Muscle layer of colon (tissue), 2 donors: ENCODE data around the gene IGFN1.
"Not testable (repeated sequence)": the region's sequence is repeated elsewhere in the genome, so short reads cannot be mapped to it uniquely, and the experiment has no call there.

Experiments
- H3K27ac ChIP-seq: one replicate; pipeline ENCODE4 v1.7.0; 2013; ENCODE audit warnings: low read depth, mild to moderate bottlenecking, low read length, moderate library complexity
- H3K27me3 ChIP-seq, 2 donors: one replicate each; pipeline ENCODE4 v1.7.0; 2013; ENCODE audit warnings: low read length in 2 of 2, mild to moderate bottlenecking in 2 of 2; ENCODE audit not compliant: insufficient read depth in 2 of 2, control insufficient read depth in 1 of 2
- H3K36me3 ChIP-seq: one replicate; pipeline ENCODE4 v1.7.0; 2013; ENCODE audit warnings: mild to moderate bottlenecking, low read length; ENCODE audit not compliant: insufficient read depth
- H3K4me1 ChIP-seq: one replicate; pipeline ENCODE4 v1.7.0; 2013; ENCODE audit warnings: mild to moderate bottlenecking, low read length; ENCODE audit not compliant: insufficient read depth
- H3K4me3 ChIP-seq, 2 donors: one replicate each; pipeline ENCODE4 v1.7.0; 2013; ENCODE audit warnings: low read length in 2 of 2, low read depth in 1 of 2, mild to moderate bottlenecking in 1 of 2, moderate library complexity in 1 of 2
- H3K9ac ChIP-seq: one replicate; pipeline ENCODE4 v1.7.0; 2013; ENCODE audit warnings: low read length
- H3K9me3 ChIP-seq: one replicate; pipeline ENCODE4 v1.7.0; 2013; ENCODE audit warnings: mild to moderate bottlenecking, low read length
- donor health status: abdominal sarcoma.
- donor health status: Adenocarcinoma of cecum.

IGFN1 gene

DNA sequence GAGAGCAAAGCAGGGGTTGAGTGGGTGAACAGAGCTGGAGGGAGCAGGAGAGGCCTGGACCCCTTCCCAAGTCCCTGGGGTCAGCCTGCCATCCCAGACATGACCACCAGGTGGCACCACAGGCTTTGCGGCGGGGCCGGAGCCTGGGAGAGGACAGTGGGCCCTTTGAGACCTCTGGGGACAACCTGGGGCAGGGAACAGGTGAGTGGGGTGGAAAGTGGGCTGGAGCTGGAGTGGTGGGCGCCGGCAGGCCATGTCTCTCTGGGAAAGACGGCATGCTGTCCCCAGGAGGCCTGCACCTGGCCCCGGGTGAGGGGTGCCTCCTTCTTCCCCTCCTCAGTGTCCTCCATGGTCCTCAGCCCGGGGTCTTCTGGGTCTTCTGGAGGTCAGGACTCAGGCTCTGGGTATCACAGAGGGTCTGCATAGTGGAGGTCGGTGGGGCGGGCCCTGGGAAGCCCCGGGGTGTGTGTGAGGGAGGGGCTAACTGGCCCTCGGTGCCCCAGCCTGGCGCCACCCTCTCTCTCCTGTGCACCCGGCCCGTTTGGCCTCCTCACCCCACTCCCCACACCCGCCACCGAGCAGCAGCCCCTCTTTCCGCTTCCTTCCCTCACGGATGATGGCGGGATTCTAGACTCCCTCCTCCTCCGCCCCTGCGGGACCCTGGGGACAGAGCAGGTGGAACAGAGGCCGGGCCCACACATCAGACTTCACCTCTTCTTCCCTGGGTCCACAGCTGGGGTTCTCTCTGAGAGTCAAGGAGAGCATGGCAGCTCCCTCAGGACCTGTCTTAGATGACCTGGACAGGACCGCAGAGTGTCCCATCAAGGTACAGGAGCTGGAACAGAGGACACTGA, 64.2 kb downstream of the IGFN1 start:
- H3K36me3 ChIP-seq = no peaks in the 10 kb centered on the region
- H3K9ac ChIP-seq = no peak overlapping the region
- peaks cover 0 to 21% of the 10 kb centered on the region in 2 donors for H3K27me3 ChIP-seq
- H3K4me1 ChIP-seq = no peaks in the 10 kb centered on the region
- H3K4me3 ChIP-seq = no peak overlapping the region
- H3K27ac ChIP-seq = no peak overlapping the region
- H3K9me3 ChIP-seq = no peaks in the 10 kb centered on the region

DNA sequence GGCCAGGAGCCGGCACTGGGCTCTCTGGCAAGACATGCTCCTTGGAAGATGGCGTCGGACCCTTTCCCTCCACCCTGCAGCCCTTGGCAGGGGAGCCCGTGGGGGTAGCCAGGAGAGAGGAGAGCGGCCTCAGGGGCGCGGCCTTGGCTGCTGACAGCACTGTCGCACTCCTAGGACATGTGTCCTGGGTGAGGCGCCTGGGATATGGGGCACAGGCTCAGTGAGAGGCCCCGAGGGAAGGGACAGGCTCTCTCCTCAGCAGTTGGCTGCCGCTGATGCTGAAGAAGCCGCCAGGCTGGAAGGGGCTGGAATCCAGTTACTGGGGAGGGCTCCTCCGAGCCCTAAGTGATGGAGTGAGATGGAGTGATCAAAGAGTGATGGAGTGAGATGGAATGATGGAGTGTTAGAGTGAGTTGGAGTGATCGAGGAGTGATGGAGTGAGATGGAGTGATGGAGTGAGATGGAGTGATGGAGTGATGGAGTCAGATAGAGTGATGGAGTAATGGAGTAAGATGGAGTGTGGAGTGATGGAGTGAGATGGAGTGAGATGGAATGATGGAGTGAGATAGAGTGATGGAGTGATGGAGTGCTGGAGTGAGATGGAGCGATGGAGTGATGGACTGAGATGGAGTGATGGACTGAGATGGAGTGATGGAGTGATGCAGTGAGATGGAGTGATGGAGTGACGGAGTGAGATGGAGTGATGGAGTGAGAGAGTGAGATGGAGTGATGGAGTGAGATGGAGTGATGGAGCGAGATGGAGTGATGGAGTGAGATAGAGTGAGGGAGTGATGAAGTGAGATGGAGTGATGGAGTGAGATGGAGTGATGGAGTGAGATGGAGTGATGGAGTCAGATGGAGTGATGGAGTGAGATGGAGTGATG, 65.1 kb downstream of the IGFN1 start:
- Histone ChIP-seq H3K27ac (no peak overlapping the region), H3K27me3 (peaks cover 5 to 25% of the 10 kb centered on the region in 2 donors), H3K36me3 (no peaks in the 10 kb centered on the region), H3K4me1 (peaks cover 3% of the 10 kb centered on the region), H3K9ac (no peak overlapping the region), H3K4me3 (no peak overlapping the region), H3K9me3 (no peaks in the 10 kb centered on the region)

DNA sequence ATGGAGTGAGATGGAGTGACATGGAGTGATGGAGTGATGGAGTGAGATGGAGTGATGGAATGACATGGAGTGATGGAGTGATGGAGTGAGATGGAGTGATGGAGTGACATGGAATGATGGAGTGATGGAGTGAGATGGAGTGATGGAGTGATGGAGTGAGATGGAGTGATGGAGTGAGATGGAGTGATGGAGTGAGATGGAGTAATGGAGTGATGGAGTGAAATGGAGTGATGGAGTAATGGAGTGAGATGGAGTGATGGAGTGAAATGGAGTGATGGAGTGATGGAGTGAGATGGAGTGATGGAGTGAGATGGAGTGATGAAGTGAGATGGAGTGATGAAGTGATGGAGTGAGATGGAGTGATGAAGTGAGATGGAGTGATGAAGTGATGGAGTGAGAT, 67.5 kb downstream of the IGFN1 start:
- not testable (repeated sequence) for H3K36me3 ChIP-seq, H3K27ac ChIP-seq, H3K4me1 ChIP-seq, H3K9ac ChIP-seq, H3K4me3 ChIP-seq, H3K9me3 ChIP-seq
- H3K27me3 ChIP-seq = peaks cover 5 to 25% of the 10 kb centered on the region in 2 donors

DNA sequence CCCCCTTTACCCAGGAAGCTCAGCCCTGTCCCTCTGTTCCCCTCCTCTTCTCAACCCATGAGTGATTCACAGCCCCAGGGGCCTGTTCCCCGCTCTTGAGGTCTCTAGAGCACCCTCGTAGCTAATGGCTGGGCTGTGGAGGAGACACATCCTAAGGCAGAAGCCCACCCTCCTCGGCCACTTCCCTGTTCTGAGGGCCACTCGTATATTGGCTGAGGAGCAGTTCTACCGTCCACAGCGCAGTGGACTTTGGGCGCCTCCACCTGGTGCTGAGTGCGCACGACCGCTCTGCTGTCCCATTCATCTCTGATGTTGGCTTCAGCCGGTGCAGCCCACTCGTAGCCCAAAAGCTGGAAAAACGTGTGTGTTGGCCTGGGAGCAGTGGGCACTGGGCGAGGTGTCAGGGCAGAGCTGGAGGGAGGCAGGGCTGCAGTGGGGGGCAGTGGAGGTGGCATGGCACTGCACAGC, 68.2 kb downstream of the IGFN1 start:
- Histone ChIP-seq H3K27ac (no peak overlapping the region), H3K9me3 (no peaks in the 10 kb centered on the region), H3K27me3 (peaks cover 5 to 25% of the 10 kb centered on the region in 2 donors), H3K4me3 (no peak overlapping the region), H3K36me3 (no peaks in the 10 kb centered on the region), H3K4me1 (peaks cover 3% of the 10 kb centered on the region), H3K9ac (no peak overlapping the region)

DNA sequence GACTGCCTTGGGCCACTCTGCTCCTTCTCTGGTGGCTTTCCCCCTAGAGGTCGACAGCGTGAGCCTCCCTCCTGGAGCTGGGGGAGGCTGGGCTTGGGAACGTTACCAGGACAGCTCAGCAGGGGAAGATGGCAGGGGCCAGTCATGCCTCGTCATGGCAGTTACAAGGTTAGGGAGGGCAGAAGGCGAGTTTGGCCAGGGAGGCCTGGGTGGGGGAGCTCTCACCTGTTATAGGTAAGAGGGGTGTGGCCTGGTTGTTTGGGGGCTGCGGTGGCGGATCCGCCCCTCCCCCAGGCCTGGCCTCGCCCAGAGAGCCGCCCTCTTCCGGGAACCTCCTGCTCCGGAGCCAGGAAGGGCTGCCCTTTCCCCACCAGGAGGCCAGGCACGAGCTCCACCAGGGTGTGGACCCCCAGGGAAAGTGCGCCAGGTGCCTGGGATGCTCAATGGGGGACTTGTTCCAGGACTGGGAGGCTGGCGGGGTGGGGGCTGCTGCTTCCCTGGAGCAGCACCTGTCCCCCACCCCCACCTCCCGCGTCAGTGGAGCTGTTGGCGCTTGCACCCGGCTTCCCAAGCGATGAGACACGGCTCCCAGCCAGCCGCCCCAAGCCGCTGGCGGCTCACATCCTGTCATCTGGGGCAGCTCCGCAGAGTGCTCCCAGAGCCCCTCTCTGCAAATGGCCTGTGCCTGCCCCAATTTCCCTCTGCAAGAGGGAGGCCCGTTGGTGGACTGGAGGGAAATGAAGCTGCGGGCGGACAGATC, 69.0 kb downstream of the IGFN1 start:
- Histone ChIP-seq H3K9me3 (no peaks in the 10 kb centered on the region), H3K27ac (no peak overlapping the region), H3K27me3 (peaks cover 5 to 25% of the 10 kb centered on the region in 2 donors), H3K36me3 (no peaks in the 10 kb centered on the region), H3K9ac (no peak overlapping the region), H3K4me3 (no peak overlapping the region), H3K4me1 (peaks cover 3% of the 10 kb centered on the region)

DNA sequence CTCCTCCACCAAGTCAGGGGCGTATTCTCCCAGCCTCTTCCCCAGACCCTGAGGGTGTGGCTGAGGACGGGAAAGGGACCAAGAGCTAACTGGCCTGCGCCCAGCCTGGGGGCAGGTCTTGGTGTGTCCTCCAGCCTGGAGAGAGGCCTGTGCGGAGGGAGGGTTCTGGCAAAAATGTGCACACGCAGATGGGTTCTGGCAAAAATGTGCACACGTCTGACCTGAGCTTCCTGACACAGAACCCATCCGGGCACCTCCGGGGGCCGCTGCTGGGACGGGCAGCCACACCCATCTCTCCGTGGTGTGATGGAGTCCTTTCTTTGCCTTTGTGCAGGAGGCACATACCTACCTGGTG, 69.6 kb downstream of the IGFN1 start:
- Histone ChIP-seq H3K36me3 (no peaks in the 10 kb centered on the region), H3K9me3 (no peaks in the 10 kb centered on the region), H3K9ac (no peak overlapping the region), H3K4me3 (no peak overlapping the region), H3K27ac (no peak overlapping the region), H3K27me3 (peaks cover 5 to 19% of the 10 kb centered on the region in 2 donors), H3K4me1 (peaks cover 3% of the 10 kb centered on the region)

DNA sequence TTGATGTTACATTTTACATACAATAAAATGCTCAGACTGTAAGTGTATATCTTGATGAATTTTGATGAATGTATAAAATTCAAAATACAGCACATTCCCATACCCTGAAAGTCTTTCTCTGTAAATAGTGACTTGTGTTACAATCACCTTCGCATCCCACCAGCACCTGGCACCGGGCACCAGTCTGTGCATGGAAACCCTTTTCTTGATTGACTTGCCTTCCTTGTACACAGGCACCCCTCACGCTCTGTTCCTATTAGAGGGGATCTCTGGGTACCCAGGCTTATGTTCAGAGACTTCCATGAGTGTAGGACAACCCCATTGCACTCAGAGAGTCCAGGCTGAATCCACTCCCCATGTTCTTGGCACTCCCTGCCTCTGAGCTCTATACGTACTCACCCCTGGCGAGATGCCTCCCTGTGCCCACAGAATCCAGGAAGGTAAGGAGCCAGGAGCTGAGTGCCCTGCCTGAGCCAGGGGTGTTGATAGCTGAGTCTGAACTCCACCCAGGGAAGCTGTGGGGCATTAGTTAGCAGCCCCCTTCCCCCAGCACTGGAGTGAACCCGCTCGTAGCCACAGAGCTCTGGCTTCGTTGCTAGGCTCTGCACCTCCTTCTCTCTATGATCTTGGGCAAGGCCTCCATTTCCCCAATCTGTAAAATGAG, 70.2 kb downstream of the IGFN1 start:
- no peaks in the 10 kb centered on the region for H3K36me3 ChIP-seq
- H3K27me3 ChIP-seq = peaks cover 5 to 15% of the 10 kb centered on the region in 2 donors
- H3K9ac ChIP-seq = no peak overlapping the region
- H3K27ac ChIP-seq = no peak overlapping the region
- H3K4me3 ChIP-seq = no peak overlapping the region
- H3K4me1 ChIP-seq = peaks cover 3% of the 10 kb centered on the region
- no peaks in the 10 kb centered on the region for H3K9me3 ChIP-seq

DNA sequence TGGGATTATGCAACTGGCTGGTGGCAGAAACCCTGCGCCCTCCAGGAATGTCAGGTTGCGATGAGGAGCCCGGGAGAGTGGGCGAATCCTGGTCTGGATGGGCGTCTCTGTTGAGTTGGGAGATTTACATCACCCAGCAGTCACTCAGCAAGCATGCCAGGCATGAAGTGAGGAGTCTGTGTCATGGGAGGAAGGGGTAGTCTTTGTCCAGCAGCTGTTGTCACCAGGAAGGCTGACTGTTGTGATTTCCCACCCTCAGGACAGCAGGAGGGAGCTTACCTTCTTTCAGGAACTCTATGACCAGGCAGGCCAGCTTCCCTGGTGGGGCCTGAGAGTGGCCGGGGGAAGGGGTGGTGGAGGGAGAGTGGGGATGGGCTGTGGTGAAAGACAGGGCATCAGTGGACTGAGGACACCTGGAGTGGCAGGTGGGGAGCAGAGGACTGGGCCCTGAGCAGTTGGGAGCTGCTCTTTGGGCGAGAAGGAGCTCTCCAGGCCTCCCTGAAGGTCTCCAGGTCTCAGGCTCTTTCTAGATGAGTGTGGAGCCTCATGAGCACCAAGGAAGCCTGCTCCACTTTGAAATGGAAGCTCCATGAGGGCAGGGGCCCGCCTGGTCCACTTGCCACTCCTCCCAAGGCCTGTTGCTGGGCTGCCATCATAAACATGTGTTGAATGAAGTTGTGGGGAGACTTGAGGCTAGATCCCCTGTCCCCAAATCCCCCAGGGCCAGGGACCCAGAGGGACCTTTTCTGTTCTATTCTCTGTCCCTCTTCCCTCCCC, 71.3 kb downstream of the IGFN1 start:
- Histone ChIP-seq H3K27ac (no peak overlapping the region), H3K9ac (no peak overlapping the region), H3K27me3 (peaks cover 5 to 15% of the 10 kb centered on the region in 2 donors), H3K4me3 (no peak overlapping the region), H3K9me3 (no peaks in the 10 kb centered on the region), H3K4me1 (peaks cover 3% of the 10 kb centered on the region), H3K36me3 (no peaks in the 10 kb centered on the region)

DNA sequence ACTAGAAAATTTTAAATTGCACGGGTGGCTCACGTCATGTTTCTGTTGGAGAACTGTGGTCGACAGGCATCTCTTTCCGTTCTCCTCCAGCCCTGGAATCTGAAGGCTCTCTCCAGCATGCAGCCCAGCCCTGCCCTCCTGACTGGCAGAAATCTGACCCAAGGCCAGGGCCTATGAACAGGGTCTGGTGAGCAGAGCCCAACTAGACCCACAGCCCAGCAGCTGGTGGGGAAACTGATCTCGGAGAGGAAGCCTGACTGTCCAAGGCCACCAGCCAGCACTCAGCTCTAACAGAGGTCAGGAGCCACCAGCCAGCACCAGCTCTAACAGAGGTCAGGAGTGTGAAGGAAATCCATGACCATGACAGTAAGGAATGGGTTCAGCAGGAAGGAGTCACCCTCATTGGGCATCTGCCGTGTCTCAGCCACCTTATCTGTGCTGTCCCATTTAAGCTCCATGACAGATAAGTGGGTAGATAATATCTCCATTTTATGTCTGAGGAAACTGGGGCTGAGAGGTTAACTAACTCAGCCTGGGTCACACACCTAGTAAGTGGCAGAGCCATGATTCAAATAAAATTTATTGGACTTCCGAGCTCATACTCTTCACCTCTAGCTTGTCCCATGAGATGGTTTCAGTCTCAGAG, 72.5 kb downstream of the IGFN1 start:
- no peak overlapping the region for H3K9ac ChIP-seq
- peaks cover 3% of the 10 kb centered on the region for H3K4me1 ChIP-seq
- H3K9me3 ChIP-seq = no peaks in the 10 kb centered on the region
- no peaks in the 10 kb centered on the region for H3K36me3 ChIP-seq
- H3K27me3 ChIP-seq = peaks cover 5 to 15% of the 10 kb centered on the region in 2 donors
- H3K4me3 ChIP-seq = no peak overlapping the region
- H3K27ac ChIP-seq = no peak overlapping the region

DNA sequence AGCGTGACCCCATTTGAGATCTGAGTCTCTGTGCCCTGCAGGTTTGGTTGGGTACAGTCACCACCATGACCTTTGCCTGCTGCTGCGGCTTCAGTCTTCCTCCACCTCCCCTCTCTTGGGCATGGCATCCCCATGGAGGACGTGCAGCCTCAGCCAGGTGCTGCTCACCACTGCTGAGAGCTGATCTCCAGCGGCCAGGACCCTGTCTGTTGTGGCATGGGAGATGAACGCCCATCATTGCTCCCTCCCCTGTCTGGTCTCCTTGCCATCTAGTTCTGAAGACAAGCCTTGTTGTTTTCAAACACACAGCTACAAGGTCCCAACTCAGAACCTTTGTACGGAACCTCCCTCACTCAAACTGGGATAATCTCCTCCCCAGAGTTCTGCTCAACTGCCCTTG, 73.4 kb downstream of the IGFN1 start:
- no peaks in the 10 kb centered on the region for H3K36me3 ChIP-seq
- peaks cover 3% of the 10 kb centered on the region for H3K4me1 ChIP-seq
- no peaks in the 10 kb centered on the region for H3K9me3 ChIP-seq
- peaks cover 5 to 12% of the 10 kb centered on the region in 2 donors for H3K27me3 ChIP-seq
- no peak overlapping the region for H3K4me3 ChIP-seq
- no peak overlapping the region for H3K9ac ChIP-seq
- H3K27ac ChIP-seq = no peak overlapping the region
